ENCODE measurements around the gene ISM1. TPM values are rescaled to one million over a fixed set of nuclear protein-coding genes. Genes with fewer than 3 reads are reported as not detected.

Gene ISM1
- total and polyA plus RNA-seq, 2 of the 13 experiments (the other 11 are each of a cell fraction or from before 2014, with no cell fraction given), result 0.40 to 1.4 TPM

- no peak for TF ChIP-seq ZNF276 (CRISPR knock-in tag; IDR thresholded peaks at IDR 0.05; ENCODE audit: low read depth)
- 0 out of 2 replicates have a peak, but pooled peaks have one; percentile 48 for TF ChIP-seq ZNF543 (CRISPR knock-in tag; IDR thresholded peaks at IDR 0.05)
- TF ChIP-seq ZNF451 (CRISPR knock-in tag; IDR thresholded peaks at IDR 0.05), result no peak
- 0 out of 2 replicates have a peak, but pooled peaks have one; percentile 19 for TF ChIP-seq EHMT2 (IDR thresholded peaks at IDR 0.05; ENCODE audit: borderline replicate concordance, low read depth, low read length)
- TF ChIP-seq KMT2A (CRISPR knock-in tag; IDR thresholded peaks at IDR 0.05), result peak; percentile 28; the same call in 1 of the 2 replicates
- TF ChIP-seq SIX1 (CRISPR knock-in tag; IDR thresholded peaks at IDR 0.05; ENCODE audit: borderline replicate concordance), result no peak
- TF ChIP-seq THAP11 (CRISPR knock-in tag; IDR thresholded peaks at IDR 0.05), result 0 out of 2 replicates have a peak, but pooled peaks have one; percentile 31
- no peak for TF ChIP-seq ZNF687 (CRISPR knock-in tag; IDR thresholded peaks at IDR 0.05)
- TF ChIP-seq FOXA1 (IDR thresholded peaks at IDR 0.05), result no peak
- TF ChIP-seq FOXA1 (CRISPR knock-in tag; IDR thresholded peaks at IDR 0.05), result peak; percentile 36; the same call in 1 of the 2 replicates
- no peak for TF ChIP-seq ZNF331 (CRISPR knock-in tag; IDR thresholded peaks at IDR 0.05)
- TF ChIP-seq ZNF382 (CRISPR knock-in tag; IDR thresholded peaks at IDR 0.05; ENCODE audit: borderline replicate concordance), result no peak
- no peak for TF ChIP-seq TBX3 (IDR thresholded peaks at IDR 0.05; ENCODE audit: borderline replicate concordance)
- no peak for TF ChIP-seq NFATC3 (CRISPR knock-in tag; IDR thresholded peaks at IDR 0.05)
- TF ChIP-seq ERF (CRISPR knock-in tag; IDR thresholded peaks at IDR 0.05), result peak; percentile 68; the same call in 1 of the 2 replicates
- no peak for TF ChIP-seq SNAI1 (CRISPR knock-in tag; IDR thresholded peaks at IDR 0.05; ENCODE audit: borderline replicate concordance)
- TF ChIP-seq PRPF4 (IDR thresholded peaks at IDR 0.05; ENCODE audit: low read depth, low read length, poor library complexity, severe bottlenecking), result no peak
- TF ChIP-seq MBNL3 (CRISPR knock-in tag; conservative IDR thresholded peaks at IDR 0.05), result no peak
- TF ChIP-seq ZNF558 (CRISPR knock-in tag; IDR thresholded peaks at IDR 0.05; ENCODE audit: borderline replicate concordance), result no peak
- TF ChIP-seq HOXD1 (CRISPR knock-in tag; IDR thresholded peaks at IDR 0.05), result no peak
- TF ChIP-seq SMC3 (IDR thresholded peaks at IDR 0.05; ENCODE audit: low read length), result peak; percentile 99
- peak; percentile 58; the same call in 1 of the 2 replicates for TF ChIP-seq ZMYM2 (CRISPR knock-in tag; IDR thresholded peaks at IDR 0.05)
- no peak for TF ChIP-seq ZNF232 (CRISPR knock-in tag; IDR thresholded peaks at IDR 0.05; ENCODE audit: borderline replicate concordance)
- peak; percentile 53; the same call in 1 of the 2 replicates for TF ChIP-seq THRA (CRISPR knock-in tag; IDR thresholded peaks at IDR 0.05; ENCODE audit: borderline replicate concordance)
Observed at GRCh38 chr20:13261460-13262301, 40.6 kb downstream of the ISM1 start (continued).

Measured in HepG2 (cell line).